ENCODE results near the gene PCBD1.

PCBD1 gene

DNA sequence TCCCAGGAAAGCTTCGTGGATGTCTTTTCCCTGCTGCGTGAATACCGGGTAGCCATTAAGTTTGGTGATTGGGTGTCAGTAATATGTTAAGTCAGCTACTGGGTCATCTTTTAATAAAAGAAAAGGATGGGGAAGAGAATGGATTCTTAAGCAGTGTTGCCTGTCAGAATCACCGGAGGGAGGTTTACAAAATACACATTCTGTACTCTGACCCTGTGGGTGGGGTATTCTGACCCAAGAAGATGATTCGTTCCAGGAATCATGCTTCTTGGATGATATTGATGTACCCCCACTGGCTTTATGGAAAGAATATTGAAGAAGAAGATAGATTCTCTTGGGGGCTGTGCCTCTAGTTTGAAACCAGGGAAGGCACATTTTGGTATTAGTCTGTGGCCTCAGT, 54.3 kb downstream of the PCBD1 start:
- no peak for DNase-seq (ENCODE audit: low read depth)

DNA sequence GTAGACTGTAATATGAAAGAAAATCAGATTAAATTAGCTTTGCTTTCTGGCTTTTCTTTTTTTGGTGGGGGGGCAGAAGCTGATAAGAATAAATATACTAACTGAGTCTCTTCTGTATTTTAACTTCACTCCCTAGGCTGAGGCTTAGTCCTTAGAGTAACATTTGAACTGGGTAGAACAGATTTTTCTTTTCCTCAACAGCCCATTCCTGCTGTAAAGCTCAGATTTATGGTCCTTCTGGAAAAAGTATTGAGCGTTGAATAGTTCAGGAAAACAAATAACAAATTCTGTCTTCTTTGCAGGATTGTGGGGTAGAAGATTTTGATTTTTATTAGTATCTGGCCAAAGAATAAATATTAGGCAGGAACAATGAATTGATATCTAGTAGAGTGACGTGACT, 54.8 kb downstream of the PCBD1 start:
- DNase-seq (ENCODE audit: low read depth) = no peak

All from stimulated activated CD8-positive, alpha-beta memory T cell treated with anti-CD3 and anti-CD28 coated beads, Interleukin-4, amount 100 ng/mL, for 24 hours (primary cell).